Adrenal gland (tissue), 12 donors: Measurements from ENCODE around the gene TPI1. TPM values are rescaled to one million over a fixed set of nuclear protein-coding genes. Genes with fewer than 3 reads are reported as not detected.

Source experiments
- DNase-seq, 7 donors: peaks; one replicate each; pipeline ENCODE4 v3.0.0-alpha.2; 2019 to 2020
- H3K27ac ChIP-seq, 5 donors: fragments of 200-600 bp; sonication (generic) in 4 of 5; 1 replicate in 3 of 5; 2 replicates in 2 of 5; pipeline versions ENCODE4 v1.5.1 to v1.8.0; 2016 to 2020; ENCODE audit warnings: mild to moderate bottlenecking in 1 of 5
- H3K27me3 ChIP-seq: fragments of 200-600 bp; 2 replicates; pipeline ENCODE4 v1.8.0; 2021
- H3K36me3 ChIP-seq, 2 donors: fragments of 200-600 bp; replicated peaks in 1 of 2; 1 replicate in 1 of 2; 2 replicates in 1 of 2; pipeline versions ENCODE4 v1.5.1 to v1.8.0; 2018 to 2022
- H3K4me1 ChIP-seq, 2 donors: fragments of 200-600 bp; replicated peaks in 1 of 2; 1 replicate in 1 of 2; 2 replicates in 1 of 2; pipeline versions ENCODE4 v1.5.1 to v1.8.0; 2018 to 2021
- H3K4me3 ChIP-seq, 4 donors: fragments of 200-600 bp; sonication (generic) in 3 of 4; one replicate each; pipeline ENCODE4 v1.5.1; 2016 to 2018
- H3K9me3 ChIP-seq, 3 donors: fragments of 200-600 bp; sonication (generic) in 1 of 3; replicated peaks in 1 of 3; 1 replicate in 2 of 3; 2 replicates in 1 of 3; pipeline versions ENCODE4 v1.5.1 to v1.8.0; 2016 to 2021
- POLR2A ChIP-seq, 2 donors: fragments of 450-650 bp; IDR thresholded peaks; one replicate each; pipeline ENCODE4 v1.6.1; 2017; ENCODE audit warnings: antibody characterized with exemption in 2 of 2, mild to moderate bottlenecking in 2 of 2, moderate library complexity in 1 of 2
- WGBS, 4 donors: extraction: QIAGEN DNeasy Blood & Tissue Kit in 2 of 4; methylation state at CpG; one replicate each; pipeline versions ENCODE4 v1.1.5 to v1.1.7; 2013 to 2017; 5-methylcytosine and 5-hydroxymethylcytosine counted together
- intact Hi-C, 2 donors: fragments of 100-400 bp; cut with DNase I; formaldehyde crosslinking; loops; one replicate each; pipeline versions ENCODE4 v1.14.1 to v1.15.0; 2022 to 2023
- polyA plus RNA-seq, 3 donors: library from polyadenylated mRNA; stranded (reverse); fragments of 200-250 nt in 2 of 3; fragments of 350-450 nt in 1 of 3; fragmentation: Illumina TruSeq in 1 of 3; extraction: RNeasy Lipid Tissue Mini Kit (QIAGEN cat#74804) in 1 of 3; gene quantifications; one replicate each; pipeline ENCODE4 v1.2.3, GENCODE V29; 2013 to 2014
- total RNA-seq, 9 donors: library from RNA; depleted of rRNA in 4 of 9; stranded (reverse); fragments of >200 nt in 4 of 9; fragments of 120-200 nt in 1 of 9; fragmentation: NEBNext Ultra II Directional in 1 of 9; extraction: Animal tissue kit (Norgen Biotek cat#: 25700) in 1 of 9; gene quantifications; one replicate each; pipeline versions ENCODE4 v1.1.0 to v1.2.4, GENCODE V29; 2013 to 2023
- TF ChIP-seq, protein P1 (sequence below), 6 experiments: fragments of 450-650 bp in 4 of 6; fragments of 200-600 bp in 2 of 6; sonication (generic) in 1 of 6; IDR thresholded peaks; 1 replicate in 5 of 6; 2 replicates in 1 of 6; pipeline versions ENCODE4 v1.5.1 to v1.8.0; 2016 to 2021; ENCODE audit warnings: antibody characterized with exemption in 6 of 6, mild to moderate bottlenecking in 2 of 6, moderate library complexity in 1 of 6
- donor health status: healthy with polysubstance abuse.
- donor health status: Bipolar disorder and iron deficiency.
- donor health status: DM: yes; HTN: yes; CAD: no.
- donor health status: DM: no; HTN: no; CAD: no.
- donor health status: DM: no; HTN: no; CAD: no.
- donor health status: DM: yes; HTN: yes; CAD: no.

TPI1 gene
- total and polyA plus RNA-seq, 12 donors, result 241 to 2,322 (median 783) TPM

DNA sequence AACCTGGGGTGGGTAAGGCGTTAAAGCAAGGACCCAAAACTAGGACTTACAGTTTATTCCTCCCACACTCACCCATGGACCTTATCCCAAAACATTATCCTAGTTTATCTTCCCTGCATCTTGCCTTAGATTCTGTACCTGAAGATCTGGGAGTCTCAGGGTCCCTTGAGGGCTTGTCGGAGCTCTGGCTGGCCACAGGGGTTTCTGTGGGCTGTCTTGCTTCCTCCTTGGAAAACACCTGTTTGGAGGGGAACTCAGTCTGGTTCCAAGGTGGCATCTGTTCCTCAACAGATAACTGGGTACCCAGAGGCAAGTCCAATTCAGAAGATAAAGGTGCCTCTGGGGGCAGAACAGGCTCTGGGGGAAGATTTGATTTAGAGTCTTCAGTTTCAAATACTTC lies 17.9 kb upstream of the TPI1 start:
- no peak for TF ChIP-seq POLR2A (IDR thresholded peaks at IDR 0.05)
- TF ChIP-seq, protein P1, sequence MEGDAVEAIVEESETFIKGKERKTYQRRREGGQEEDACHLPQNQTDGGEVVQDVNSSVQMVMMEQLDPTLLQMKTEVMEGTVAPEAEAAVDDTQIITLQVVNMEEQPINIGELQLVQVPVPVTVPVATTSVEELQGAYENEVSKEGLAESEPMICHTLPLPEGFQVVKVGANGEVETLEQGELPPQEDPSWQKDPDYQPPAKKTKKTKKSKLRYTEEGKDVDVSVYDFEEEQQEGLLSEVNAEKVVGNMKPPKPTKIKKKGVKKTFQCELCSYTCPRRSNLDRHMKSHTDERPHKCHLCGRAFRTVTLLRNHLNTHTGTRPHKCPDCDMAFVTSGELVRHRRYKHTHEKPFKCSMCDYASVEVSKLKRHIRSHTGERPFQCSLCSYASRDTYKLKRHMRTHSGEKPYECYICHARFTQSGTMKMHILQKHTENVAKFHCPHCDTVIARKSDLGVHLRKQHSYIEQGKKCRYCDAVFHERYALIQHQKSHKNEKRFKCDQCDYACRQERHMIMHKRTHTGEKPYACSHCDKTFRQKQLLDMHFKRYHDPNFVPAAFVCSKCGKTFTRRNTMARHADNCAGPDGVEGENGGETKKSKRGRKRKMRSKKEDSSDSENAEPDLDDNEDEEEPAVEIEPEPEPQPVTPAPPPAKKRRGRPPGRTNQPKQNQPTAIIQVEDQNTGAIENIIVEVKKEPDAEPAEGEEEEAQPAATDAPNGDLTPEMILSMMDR (IDR thresholded peaks at IDR 0.05), result no peak
- no peaks in the 10 kb centered on the region for H3K9me3 ChIP-seq
- H3K4me1 ChIP-seq, result peaks cover 13 to 24% of the 10 kb centered on the region in 2 donors
- H3K27ac ChIP-seq, result no peak overlapping the region
- 81 to 92% (median 87%) methylated on average over 2 of the region's 2 CpGs for whole genome bisulfite sequencing, 4 donors
- no peak overlapping the region for H3K4me3 ChIP-seq
- no peaks in the 10 kb centered on the region for H3K27me3 ChIP-seq
- no peaks in the 10 kb centered on the region for H3K36me3 ChIP-seq
- intact Hi-C loops, result no loop called here
- DNase-seq, result no peak

DNA sequence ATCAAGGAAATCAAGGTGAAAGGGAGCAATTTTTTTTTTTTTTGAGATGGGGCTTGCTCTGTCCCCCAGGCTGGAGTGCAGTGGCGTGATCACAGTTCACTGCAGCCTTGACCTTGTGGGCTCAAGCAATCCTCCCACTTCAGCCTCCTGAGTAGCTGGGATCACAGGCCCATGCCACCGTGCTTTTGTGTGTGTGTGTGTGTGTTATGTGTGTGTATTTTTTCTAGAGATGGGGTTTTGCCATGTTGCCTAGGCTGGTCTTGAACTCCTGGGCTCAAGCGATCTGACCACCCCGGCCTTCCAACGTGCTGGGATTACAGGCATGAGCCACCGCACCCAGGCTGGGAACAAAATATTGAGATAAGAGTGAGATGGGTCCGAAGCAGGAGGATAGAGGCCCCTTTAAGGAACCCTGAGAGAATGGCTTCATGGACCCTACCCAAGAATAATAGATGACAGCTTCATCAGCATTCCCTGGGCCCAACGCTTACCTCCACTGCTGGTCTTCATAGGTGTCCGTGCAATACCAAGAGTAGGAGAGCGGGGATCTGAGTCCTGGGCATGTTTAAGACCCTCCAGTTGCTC lies 17.3 kb upstream of the TPI1 start:
- Histone ChIP-seq H3K4me3 (no peak overlapping the region), H3K36me3 (no peaks in the 10 kb centered on the region), H3K27ac (no peak overlapping the region), H3K4me1 (peaks cover 13 to 24% of the 10 kb centered on the region in 2 donors), H3K27me3 (no peaks in the 10 kb centered on the region), H3K9me3 (no peaks in the 10 kb centered on the region)
- TF ChIP-seq, protein P1 (IDR thresholded peaks at IDR 0.05), result no peak
- TF ChIP-seq POLR2A (IDR thresholded peaks at IDR 0.05), result no peak
- DNase-seq, result no peak
- intact Hi-C loops, result no loop called here
- WGBS, 4 donors, result 78 to 86% (median 82%) methylated on average over 8 to 10 of the region's 10 CpGs

DNA sequence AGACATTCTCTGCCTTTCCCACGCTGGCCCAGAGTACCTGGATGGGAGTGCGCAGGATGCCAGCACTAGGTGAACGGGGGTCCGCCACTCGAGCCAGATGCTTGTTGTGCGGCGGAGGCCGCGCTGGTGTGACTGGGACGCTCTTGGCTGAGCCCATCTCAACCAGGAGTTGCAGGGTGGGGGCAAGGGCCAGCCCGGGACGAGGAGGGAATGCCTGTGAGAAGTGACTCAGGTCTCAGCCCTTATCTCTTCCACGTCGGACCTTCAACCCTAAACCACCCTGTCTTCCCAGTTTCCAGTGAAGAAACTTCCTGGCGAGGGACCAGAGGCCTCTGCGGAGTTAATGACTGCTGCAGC lies 16.6 kb upstream of the TPI1 start:
- Histone ChIP-seq H3K27me3 (no peaks in the 10 kb centered on the region), H3K27ac (peak overlapping the region in 3 of 5 donors; percentile 84 to 98 (median 95))
- no peak for TF ChIP-seq POLR2A (IDR thresholded peaks at IDR 0.05)
- TF ChIP-seq, protein P1 (IDR thresholded peaks at IDR 0.05), result no peak

DNA sequence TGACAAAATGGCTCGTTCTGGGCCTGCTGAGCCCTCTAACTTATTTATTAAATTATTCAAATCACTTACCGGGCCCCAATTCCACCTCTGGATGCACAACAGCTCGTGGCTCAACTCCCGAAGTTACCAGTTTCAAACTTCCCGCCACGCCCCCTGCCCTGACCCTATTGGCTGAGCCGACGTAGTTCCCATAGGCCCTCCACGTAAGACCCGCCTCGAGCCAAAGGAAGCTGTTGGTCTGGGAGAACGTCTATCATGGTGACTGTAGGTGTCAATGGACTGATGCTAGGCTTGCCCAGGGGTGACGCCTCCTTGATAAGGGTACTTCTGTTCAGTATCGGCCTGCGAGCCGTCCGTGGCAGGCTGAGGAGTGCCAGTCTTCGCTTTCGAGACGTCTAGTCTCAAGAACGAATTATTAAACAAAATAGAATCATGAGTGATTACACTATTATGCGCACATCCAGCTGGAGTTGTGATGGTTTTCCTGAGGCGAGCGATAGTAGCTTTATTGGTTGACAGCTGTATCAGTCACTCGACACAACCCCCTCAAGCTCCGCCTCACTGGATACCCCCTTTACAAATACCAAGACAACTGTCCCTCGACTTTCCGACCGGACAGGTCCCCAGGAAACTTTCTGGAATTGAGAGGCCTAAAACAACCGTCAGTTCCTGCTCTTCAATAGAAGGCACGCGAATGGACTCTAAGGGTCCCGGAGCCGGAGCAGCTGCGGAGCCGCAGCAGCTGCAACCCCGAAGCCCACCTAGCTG lies 16.0 kb upstream of the TPI1 start, which contains the start of gene CDCA3:
Gene CDCA3, minus strand, starts transcription at position 134 of the 768 bp plus-strand sequence. CDS start 334 bp downstream, outside the sequence.
- WGBS, 4 donors, result 0 to 1% (median 1%) methylated on average over 31 to 37 of the region's 37 CpGs
- peak; percentile 88 to 94 for TF ChIP-seq POLR2A (IDR thresholded peaks at IDR 0.05)
- TF ChIP-seq, protein P1 (IDR thresholded peaks at IDR 0.05), result peak in 1 of 6 experiments; percentile 21
- Histone ChIP-seq H3K27me3 (no peaks in the 10 kb centered on the region), H3K4me3 (peak within 1 kb of the TSS in 3 of 4 donors; percentile 57 to 67 (median 63)), H3K9me3 (no peaks in the 10 kb centered on the region), H3K36me3 (peaks cover 0 to 13% of the 10 kb centered on the region in 2 donors), H3K27ac (peak within 1 kb of the TSS; percentile 84 to 98 (median 95)), H3K4me1 (peaks cover 13 to 24% of the 10 kb centered on the region in 2 donors)
- peak; percentile 96 to 99 (median 98) for DNase-seq
- intact Hi-C loops, result no loop called here

More for the DNA sequence above, 16.6 kb upstream of the TPI1 start:
- Histone ChIP-seq H3K36me3 (peaks cover 0 to 7% of the 10 kb centered on the region in 2 donors), H3K4me3 (peak overlapping the region in 1 of 4 donors; percentile 63), H3K4me1 (peaks cover 13 to 24% of the 10 kb centered on the region in 2 donors), H3K9me3 (no peaks in the 10 kb centered on the region)
- intact Hi-C loops, result no loop called here
- WGBS, 4 donors, result 19 to 46% (median 35%) methylated on average over 4 to 16 of the region's 16 CpGs
- DNase-seq, result peak in 3 of 7 donors; percentile 84 to 91 (median 88)
